Measurements from ENCODE around the gene ATG7. TPM values are rescaled to one million over a fixed set of nuclear protein-coding genes. Genes with fewer than 3 reads are reported as not detected.

Gene ATG7
- total RNA-seq, 4 donors from 2014 or later = 49.4 to 145 (median 82.1) TPM

DNA sequence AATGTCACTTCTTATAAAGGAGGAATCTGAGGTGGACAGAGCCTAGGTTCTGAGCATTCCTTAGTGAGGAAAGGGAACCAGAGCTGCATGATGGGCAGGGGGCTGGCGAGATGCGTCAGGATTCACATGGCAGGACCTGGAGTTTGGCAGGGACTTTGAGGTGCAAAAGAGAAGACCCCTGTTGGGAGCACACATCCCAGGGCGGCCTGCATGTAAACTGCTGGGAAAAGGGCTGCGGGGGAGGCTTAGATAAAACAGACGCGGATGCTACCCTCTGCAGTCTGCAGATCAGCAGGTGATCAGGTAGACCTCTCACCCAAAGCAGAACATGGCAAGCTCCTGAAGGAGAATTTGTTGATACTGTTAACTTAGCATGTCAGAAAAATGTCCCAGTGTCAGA lies 203.1 kb downstream of the ATG7 start:
- H3K4me1 ChIP-seq = peaks cover 29% of the 10 kb centered on the region
- no peak overlapping the region for H3K4me3 ChIP-seq
- no peaks in the 10 kb centered on the region for H3K36me3 ChIP-seq
- H3K9me3 ChIP-seq = no peaks in the 10 kb centered on the region
- WGBS = 95% methylated on average over 6 of the region's 6 CpGs
- TF ChIP-seq POLR2AphosphoS5 (IDR thresholded peaks at IDR 0.05) (no peak), EP300 (IDR thresholded peaks at IDR 0.05) (no peak)
- no peak overlapping the region for H3K27ac ChIP-seq
- H3K27me3 ChIP-seq = no peaks in the 10 kb centered on the region
- DNase-seq (ENCODE audit: low spot score in 2 of 2) = no peak

DNA sequence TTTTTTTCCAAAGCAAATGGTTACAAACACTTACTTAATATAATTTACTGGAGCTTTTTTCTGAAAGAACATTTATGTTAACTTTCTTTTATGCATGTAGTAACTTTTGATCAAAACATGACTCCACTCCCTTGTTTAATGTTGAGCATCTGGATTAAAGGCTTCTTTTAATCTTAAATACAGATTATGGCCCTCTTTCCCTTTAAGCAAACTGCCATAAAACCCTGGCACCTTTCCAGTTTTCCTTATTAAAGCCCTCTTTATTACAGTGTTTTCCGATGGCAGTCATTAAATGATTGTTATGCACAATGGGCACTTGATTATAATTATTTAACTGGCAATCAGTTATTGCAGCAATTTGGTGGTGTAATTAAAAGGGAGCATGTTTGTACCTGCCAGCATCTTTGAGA lies 204.5 kb downstream of the ATG7 start:
- 13% methylated on average over 1 of the region's 1 CpG for WGBS
- H3K4me1 ChIP-seq = peaks cover 40% of the 10 kb centered on the region

DNA sequence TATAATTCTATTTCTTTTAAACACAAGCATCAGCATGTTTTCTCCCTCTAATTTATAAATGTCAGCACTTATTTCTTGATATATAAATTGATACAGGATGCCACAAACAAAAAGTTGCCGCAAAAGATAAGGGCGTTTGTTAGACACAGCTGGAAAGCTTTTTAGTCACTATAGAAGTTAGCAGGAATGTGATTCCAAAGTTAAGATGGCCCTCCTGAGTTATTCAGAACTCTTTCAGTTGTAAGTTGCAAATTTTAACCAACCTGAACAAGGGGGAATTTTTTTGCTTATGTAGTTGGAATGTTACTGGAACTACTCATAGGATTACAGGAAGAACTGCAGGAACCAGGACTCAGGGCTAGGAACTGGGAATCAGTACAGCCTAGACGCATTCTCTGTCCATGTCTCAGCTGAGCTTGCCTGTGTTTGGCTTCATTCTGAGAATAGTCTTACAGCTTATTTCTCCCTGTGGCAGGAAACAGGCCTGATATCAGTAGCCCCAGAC lies 205.3 kb downstream of the ATG7 start:
- 44% methylated on average over 3 of the region's 3 CpGs for WGBS

More for the DNA sequence above, 204.5 kb downstream of the ATG7 start:
- TF ChIP-seq POLR2A (IDR thresholded peaks at IDR 0.05) (no peak), EP300 (IDR thresholded peaks at IDR 0.05) (no peak), POLR2AphosphoS5 (IDR thresholded peaks at IDR 0.05) (no peak)
- TF ChIP-seq, protein P1, sequence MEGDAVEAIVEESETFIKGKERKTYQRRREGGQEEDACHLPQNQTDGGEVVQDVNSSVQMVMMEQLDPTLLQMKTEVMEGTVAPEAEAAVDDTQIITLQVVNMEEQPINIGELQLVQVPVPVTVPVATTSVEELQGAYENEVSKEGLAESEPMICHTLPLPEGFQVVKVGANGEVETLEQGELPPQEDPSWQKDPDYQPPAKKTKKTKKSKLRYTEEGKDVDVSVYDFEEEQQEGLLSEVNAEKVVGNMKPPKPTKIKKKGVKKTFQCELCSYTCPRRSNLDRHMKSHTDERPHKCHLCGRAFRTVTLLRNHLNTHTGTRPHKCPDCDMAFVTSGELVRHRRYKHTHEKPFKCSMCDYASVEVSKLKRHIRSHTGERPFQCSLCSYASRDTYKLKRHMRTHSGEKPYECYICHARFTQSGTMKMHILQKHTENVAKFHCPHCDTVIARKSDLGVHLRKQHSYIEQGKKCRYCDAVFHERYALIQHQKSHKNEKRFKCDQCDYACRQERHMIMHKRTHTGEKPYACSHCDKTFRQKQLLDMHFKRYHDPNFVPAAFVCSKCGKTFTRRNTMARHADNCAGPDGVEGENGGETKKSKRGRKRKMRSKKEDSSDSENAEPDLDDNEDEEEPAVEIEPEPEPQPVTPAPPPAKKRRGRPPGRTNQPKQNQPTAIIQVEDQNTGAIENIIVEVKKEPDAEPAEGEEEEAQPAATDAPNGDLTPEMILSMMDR (IDR thresholded peaks at IDR 0.05) = no peak
- H3K9me3 ChIP-seq = no peaks in the 10 kb centered on the region
- peak overlapping the region; percentile 80 for H3K27ac ChIP-seq
- no peaks in the 10 kb centered on the region for H3K36me3 ChIP-seq
- no peaks in the 10 kb centered on the region for H3K27me3 ChIP-seq
- H3K4me3 ChIP-seq = no peak overlapping the region
- DNase-seq (ENCODE audit: low spot score in 2 of 2) = no peak

DNA sequence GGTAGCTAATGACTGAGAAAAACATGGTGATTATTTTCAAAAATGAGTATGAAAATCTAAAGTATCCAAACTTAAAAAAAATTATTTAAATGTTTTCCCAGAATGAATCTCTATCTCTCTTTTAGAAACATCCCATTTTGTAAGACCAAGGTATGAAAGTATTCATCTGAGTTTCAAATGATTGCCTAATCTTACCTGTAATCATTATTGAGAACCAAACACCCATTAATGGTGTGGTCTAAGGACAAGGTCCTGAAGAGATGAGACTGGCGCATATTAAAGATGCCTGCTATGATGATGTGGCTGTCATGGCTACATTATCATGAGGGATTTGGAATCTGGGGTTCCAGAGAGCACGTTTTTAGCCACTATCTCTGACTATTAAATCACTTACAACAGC lies 206.0 kb downstream of the ATG7 start:
- H3K9me3 ChIP-seq = no peaks in the 10 kb centered on the region
- WGBS = 63% methylated on average over 2 of the region's 2 CpGs
- peak overlapping the region; percentile 80 for H3K27ac ChIP-seq
- TF ChIP-seq POLR2AphosphoS5 (IDR thresholded peaks at IDR 0.05) (no peak), EP300 (IDR thresholded peaks at IDR 0.05) (no peak), POLR2A (IDR thresholded peaks at IDR 0.05) (no peak)
- TF ChIP-seq, protein P1 (IDR thresholded peaks at IDR 0.05) = no peak
- no peaks in the 10 kb centered on the region for H3K36me3 ChIP-seq
- H3K27me3 ChIP-seq = no peaks in the 10 kb centered on the region
- peaks cover 44% of the 10 kb centered on the region for H3K4me1 ChIP-seq
- no peak for DNase-seq (ENCODE audit: low spot score in 2 of 2)
- no peak overlapping the region for H3K4me3 ChIP-seq

More for the DNA sequence above, 205.3 kb downstream of the ATG7 start:
- H3K4me1 ChIP-seq = peaks cover 44% of the 10 kb centered on the region
- no peaks in the 10 kb centered on the region for H3K9me3 ChIP-seq
- H3K27me3 ChIP-seq = no peaks in the 10 kb centered on the region
- H3K4me3 ChIP-seq = no peak overlapping the region
- no peaks in the 10 kb centered on the region for H3K36me3 ChIP-seq
- no peak for TF ChIP-seq POLR2A (IDR thresholded peaks at IDR 0.05)
- no peak for DNase-seq (ENCODE audit: low spot score in 2 of 2)
- H3K27ac ChIP-seq = peak overlapping the region; percentile 80

DNA sequence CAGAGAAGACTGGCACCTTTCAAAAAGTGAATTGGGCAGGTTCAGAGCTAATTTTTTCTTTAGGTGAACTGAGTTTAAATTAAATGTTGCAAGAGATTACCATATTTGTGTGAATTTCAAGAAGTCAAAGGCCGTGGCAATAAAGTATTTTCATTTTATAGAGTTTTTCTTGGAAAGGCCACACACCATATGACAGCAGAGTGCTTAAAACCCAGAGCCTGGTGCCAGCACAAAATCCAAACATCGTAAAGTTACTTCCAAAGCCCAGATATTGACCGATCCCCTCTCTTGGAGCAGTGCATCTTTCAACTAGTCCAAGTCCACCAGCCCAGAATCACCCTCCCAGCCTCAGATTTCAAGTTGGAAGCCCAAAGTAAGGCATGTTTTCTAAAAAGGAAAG lies 207.0 kb downstream of the ATG7 start:
- no peaks in the 10 kb centered on the region for H3K27me3 ChIP-seq
- no peaks in the 10 kb centered on the region for H3K36me3 ChIP-seq
- peak overlapping the region; percentile 80 for H3K27ac ChIP-seq
- H3K4me3 ChIP-seq = no peak overlapping the region
- TF ChIP-seq POLR2A (IDR thresholded peaks at IDR 0.05) (no peak), POLR2AphosphoS5 (IDR thresholded peaks at IDR 0.05) (no peak), EP300 (IDR thresholded peaks at IDR 0.05) (no peak)
- TF ChIP-seq, protein P1 (IDR thresholded peaks at IDR 0.05) = no peak
- H3K9me3 ChIP-seq = no peaks in the 10 kb centered on the region
- H3K4me1 ChIP-seq = peaks cover 44% of the 10 kb centered on the region
- no peak for DNase-seq (ENCODE audit: low spot score in 2 of 2)
- 60% methylated on average over 3 of the region's 3 CpGs for WGBS

DNA sequence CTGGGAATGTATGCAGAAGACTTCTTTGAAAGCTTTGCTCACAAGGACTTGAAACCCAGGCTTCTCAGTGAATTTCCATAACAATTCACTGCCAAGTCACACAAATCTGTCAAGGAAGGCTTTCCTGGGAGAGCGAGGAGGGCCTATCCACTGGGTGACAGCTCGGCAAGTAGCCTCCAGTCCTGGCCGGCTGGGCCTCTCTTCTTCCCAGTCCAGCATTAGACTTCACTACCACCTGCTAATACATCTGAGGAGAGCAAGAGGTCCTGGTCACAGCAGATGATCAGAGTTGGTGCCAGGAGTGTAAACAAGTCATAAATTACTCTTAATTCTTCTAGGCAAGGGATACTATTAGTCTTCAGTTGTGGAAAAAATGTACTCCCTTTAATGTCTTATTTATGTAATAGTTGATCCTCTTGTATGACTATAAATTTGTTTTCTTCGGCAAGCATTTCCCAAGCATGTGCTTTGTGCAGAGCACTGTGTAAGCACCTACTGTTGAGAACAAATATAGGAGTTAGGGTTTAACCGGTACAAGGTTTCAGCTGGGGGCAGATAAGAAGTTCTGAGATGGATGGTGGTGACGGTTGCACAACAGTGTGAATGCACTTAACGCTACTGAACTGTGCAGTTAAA lies 208.6 kb downstream of the ATG7 start:
- H3K36me3 ChIP-seq = no peaks in the 10 kb centered on the region
- H3K4me3 ChIP-seq = no peak overlapping the region
- H3K27ac ChIP-seq = peak overlapping the region; percentile 4
- peaks cover 44% of the 10 kb centered on the region for H3K4me1 ChIP-seq
- no peaks in the 10 kb centered on the region for H3K27me3 ChIP-seq
- no peak for DNase-seq (ENCODE audit: low spot score in 2 of 2)
- TF ChIP-seq POLR2AphosphoS5 (IDR thresholded peaks at IDR 0.05) = no peak
- TF ChIP-seq POLR2A (IDR thresholded peaks at IDR 0.05) = no peak
- TF ChIP-seq, protein P1 (IDR thresholded peaks at IDR 0.05) = no peak
- no peak for TF ChIP-seq EP300 (IDR thresholded peaks at IDR 0.05)
- WGBS = 83% methylated on average over 7 of the region's 7 CpGs
- H3K9me3 ChIP-seq = no peaks in the 10 kb centered on the region
